ENCODE data around the gene TSPAN18. TPM values are rescaled to one million over a fixed set of nuclear protein-coding genes. Genes with fewer than 3 reads are reported as not detected.

Gene TSPAN18
- total and polyA plus RNA-seq, 8 donors = 2.1 to 60.3 (median 11.0) TPM

- intact Hi-C loops (cut with DNase I; ENCODE audit: low total_unique reads) = no loop called here
- Histone ChIP-seq H3K27me3 (peaks cover 0 to 6% (median 0%) of the 10 kb centered on the region in 3 donors), H3K9me3 (no peaks in the 10 kb centered on the region), H3K4me1 (peaks cover 6 to 37% (median 21%) of the 10 kb centered on the region in 4 donors), H3K27ac (no peak overlapping the region), H3K36me3 (no peaks in the 10 kb centered on the region), H3K4me3 (no peak overlapping the region)
- TF ChIP-seq EP300 (IDR thresholded peaks at IDR 0.05) (no peak), CTCF (IDR thresholded peaks at IDR 0.05) (no peak), POLR2A (IDR thresholded peaks at IDR 0.05) (no peak), POLR2AphosphoS5 (IDR thresholded peaks at IDR 0.05) (no peak)
- 45 to 57% (median 55%) methylated on average over 6 of the region's 6 CpGs for WGBS, 5 donors
- DNase-seq = no peak
These were observed 85.2 kb downstream of the TSPAN18 start for GRCh38 chr11:44811841-44812448.

- WGBS, 5 donors = 71 to 86% (median 79%) methylated on average over 8 to 9 of the region's 9 CpGs
- no peak for DNase-seq
- Histone ChIP-seq H3K36me3 (no peaks in the 10 kb centered on the region), H3K27me3 (peaks cover 0 to 2% (median 0%) of the 10 kb centered on the region in 3 donors), H3K4me3 (no peak overlapping the region), H3K4me1 (peaks cover 6 to 37% (median 21%) of the 10 kb centered on the region in 4 donors), H3K27ac (peak overlapping the region in 1 of 5 donors; percentile 27), H3K9me3 (no peaks in the 10 kb centered on the region)
- TF ChIP-seq POLR2A (IDR thresholded peaks at IDR 0.05) = no peak
- no peak for TF ChIP-seq EP300 (IDR thresholded peaks at IDR 0.05)
- intact Hi-C loops (cut with DNase I; ENCODE audit: low total_unique reads) = no loop called here
These were observed 86.2 kb downstream of the TSPAN18 start for GRCh38 chr11:44812971-44813370.

- Histone ChIP-seq H3K4me3 (no peak overlapping the region), H3K9me3 (no peaks in the 10 kb centered on the region), H3K36me3 (no peaks in the 10 kb centered on the region), H3K4me1 (peaks cover 6 to 40% (median 21%) of the 10 kb centered on the region in 4 donors), H3K27ac (peak overlapping the region in 1 of 5 donors; percentile 27), H3K27me3 (no peaks in the 10 kb centered on the region)
- no peak for DNase-seq
- 51 to 74% (median 69%) methylated on average over 2 to 4 of the region's 4 CpGs for WGBS, 5 donors
- intact Hi-C loops (cut with DNase I; ENCODE audit: low total_unique reads) = no loop called here
- TF ChIP-seq CTCF (IDR thresholded peaks at IDR 0.05) (no peak), POLR2A (IDR thresholded peaks at IDR 0.05) (no peak), POLR2AphosphoS5 (IDR thresholded peaks at IDR 0.05) (no peak), EP300 (IDR thresholded peaks at IDR 0.05) (no peak)
These were observed 86.6 kb downstream of the TSPAN18 start for GRCh38 chr11:44813401-44813800.

- 60 to 67% (median 64%) methylated on average over 4 to 5 of the region's 5 CpGs for WGBS, 5 donors
- no peak overlapping the region for H3K4me3 ChIP-seq
- no peaks in the 10 kb centered on the region for H3K27me3 ChIP-seq
- intact Hi-C loops (cut with DNase I; ENCODE audit: low total_unique reads) = no loop called here
- H3K9me3 ChIP-seq = no peaks in the 10 kb centered on the region
- no peak for TF ChIP-seq POLR2A (IDR thresholded peaks at IDR 0.05)
- no peak for TF ChIP-seq CTCF (IDR thresholded peaks at IDR 0.05)
- TF ChIP-seq EP300 (IDR thresholded peaks at IDR 0.05) = no peak
- TF ChIP-seq POLR2AphosphoS5 (IDR thresholded peaks at IDR 0.05) = no peak
- no peak for DNase-seq
- H3K27ac ChIP-seq = no peak overlapping the region
- H3K36me3 ChIP-seq = no peaks in the 10 kb centered on the region
- peaks cover 6 to 49% (median 25%) of the 10 kb centered on the region in 4 donors for H3K4me1 ChIP-seq
These were observed 88.3 kb downstream of the TSPAN18 start for GRCh38 chr11:44814881-44815592.

Measured in stomach (tissue), 9 donors.